Measurements from ENCODE around the gene SDK1.
"Not testable (repeated sequence)": the region's sequence is repeated elsewhere in the genome, so short reads cannot be mapped to it uniquely, and the experiment has no call there.

SDK1 gene

DNA sequence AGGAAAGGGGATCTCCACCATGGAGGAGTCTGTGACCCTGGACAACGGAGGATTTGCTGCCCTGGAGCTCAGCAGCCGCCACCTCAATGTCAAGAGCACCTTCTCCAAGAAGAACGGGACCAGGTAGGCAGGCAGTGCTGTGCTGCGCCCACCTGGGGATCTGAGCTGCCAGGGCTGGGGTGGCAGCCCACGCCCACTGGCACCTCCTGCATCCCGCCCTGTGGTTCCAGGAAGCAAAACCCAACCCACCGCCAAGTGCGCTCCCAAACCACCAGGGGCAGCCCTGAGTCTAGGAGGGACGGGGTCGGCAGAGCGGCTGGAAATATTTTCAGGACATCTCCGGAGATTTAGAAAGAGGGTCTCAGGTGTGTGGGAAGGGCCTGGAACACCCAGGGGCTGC is 940.7 kb downstream of the SDK1 start:
- no peak for DNase-seq

DNA sequence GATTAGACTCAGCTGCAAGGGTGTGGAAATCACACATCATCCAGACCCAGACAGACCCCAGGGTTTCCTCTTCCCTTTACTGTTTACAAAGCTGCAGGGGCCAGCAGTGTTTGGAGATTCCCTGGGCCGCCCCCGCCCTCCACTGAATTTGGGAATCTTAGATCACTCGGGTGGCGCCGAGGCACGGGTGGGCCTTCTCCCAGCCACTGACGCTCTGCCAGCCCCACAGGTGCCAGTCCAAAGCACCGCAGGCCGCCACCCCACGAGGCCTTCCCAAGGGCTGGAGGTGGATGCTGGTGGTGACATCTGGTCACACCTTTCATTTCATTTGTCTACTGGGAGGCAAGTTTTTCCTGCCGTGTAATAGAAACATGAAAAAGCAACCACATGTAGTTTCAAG is 941.7 kb downstream of the SDK1 start:
- DNase-seq: no peak

DNA sequence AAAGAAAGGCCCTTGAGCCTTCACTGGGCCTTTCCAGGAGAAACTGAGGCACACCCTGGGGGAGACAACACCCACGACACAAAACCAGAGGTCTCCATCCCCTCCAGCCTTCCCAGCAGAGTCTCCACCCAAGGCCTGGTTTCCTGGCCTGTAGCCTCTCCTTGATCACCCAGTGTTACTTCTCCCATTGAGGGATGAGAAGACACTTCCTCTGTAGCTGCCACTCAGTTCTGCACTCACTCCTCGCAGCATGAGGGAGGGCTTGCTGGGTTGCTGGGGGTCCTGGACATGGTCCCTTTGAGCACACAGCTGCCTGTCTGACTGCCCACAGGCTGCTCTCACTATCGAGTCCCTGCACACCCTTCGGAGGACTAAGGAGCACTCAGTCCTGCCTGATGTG is 943.0 kb downstream of the SDK1 start:
- DNase-seq: no peak

DNA sequence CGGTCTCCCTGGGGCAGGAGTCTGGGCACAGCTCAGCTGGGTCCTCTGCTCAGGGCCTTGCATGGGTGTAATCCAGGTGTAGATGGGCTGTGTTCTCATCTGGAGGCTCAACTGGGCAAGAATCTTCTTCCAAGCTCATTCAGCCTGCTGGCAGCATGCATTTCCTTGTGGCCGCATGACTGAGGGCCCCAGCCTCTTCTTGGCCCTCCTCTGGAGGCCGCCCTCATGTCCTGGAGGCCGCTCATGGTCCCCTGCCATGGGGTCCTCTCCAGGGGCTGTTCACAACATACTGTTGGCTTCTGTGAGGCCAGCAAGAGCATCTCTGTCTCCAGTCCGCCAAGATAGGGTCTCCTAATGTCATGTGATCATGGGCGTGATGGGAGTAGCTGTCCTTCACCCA is 943.6 kb downstream of the SDK1 start:
- DNase-seq: no peak

DNA sequence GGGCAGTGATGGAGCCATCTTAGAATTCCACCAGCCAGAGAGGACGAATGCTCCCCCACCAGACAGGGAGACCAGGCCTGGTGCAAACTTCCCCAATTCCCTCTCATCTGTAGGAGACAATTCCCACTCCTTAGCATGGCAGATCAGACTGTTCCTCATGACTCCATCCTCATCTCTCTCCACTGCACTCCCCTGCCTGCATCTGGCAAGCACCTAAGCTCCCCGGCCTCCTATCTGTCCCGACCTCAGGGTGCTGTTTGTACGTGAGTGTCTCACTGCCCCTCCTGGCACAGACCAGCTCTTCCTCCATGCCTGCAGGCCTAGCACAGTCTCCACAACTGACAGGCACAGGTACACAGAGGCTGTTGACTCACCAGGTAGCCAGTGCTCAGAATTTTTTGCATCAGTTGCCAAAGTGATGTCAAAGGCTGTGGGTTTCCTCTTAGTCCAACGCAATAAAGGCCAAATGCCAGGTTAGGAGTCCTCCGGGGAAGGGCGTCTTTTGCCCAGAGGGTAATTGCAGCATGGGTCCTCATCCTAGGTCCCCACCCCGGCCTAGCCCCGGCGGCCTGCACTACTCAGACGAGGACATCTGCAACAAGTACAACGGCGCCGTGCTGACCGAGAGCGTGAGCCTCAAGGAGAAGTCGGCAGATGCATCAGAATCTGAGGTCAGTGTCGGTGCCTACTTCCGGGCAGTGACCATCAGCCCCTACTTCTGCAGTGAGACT is 944.2 kb downstream of the SDK1 start:
- DNase-seq: no peak

DNA sequence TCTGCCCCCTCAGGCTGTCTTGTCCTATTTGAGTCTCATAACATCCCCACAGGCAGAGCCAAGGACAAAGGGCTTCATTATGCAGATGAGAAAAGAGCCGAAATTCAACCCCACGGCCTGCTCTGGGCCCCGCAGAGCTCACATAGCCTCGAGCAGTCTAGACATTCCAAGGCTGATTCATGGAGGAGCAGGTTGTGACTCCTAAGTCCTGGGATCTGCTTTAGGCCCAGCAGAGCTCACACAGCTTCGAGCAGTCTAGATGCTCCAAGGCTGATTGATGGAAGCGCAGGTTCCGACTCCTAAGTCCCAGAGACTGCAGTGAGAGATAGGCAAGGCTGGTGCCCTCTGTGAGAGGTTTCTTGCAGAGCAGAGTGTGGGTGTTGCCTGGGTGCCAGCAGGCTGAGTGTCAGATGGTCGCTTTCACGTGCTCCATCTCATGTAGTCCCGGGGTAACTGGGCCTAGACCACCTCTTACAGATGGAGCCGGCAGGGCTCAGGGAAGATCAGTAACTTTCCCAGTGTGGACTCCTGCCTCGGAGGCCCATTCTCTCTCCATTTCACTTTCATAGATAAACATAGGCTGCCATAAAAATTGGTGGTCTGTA is 944.9 kb downstream of the SDK1 start:
- DNase-seq: no peak

DNA sequence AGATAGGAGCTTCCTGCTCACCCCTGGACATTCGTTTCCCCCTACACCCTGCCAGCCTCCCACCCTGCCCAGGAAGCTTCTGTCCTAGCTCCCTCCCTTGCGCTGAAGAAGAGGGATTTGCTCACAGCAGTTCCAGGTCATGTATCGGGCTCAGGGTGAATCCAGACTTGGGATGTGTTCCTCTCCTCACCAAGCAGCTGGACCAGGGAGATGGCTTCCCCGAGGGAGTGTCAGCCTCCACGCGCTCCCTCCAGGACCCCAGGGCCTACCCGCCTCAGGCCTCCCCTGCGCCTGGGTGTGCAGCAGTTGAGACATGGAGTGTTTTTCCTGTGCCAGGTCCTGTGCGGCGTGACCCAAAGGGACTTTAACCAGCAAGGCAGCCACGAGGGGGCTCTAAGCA is 945.5 kb downstream of the SDK1 start:
- no peak for DNase-seq

DNA sequence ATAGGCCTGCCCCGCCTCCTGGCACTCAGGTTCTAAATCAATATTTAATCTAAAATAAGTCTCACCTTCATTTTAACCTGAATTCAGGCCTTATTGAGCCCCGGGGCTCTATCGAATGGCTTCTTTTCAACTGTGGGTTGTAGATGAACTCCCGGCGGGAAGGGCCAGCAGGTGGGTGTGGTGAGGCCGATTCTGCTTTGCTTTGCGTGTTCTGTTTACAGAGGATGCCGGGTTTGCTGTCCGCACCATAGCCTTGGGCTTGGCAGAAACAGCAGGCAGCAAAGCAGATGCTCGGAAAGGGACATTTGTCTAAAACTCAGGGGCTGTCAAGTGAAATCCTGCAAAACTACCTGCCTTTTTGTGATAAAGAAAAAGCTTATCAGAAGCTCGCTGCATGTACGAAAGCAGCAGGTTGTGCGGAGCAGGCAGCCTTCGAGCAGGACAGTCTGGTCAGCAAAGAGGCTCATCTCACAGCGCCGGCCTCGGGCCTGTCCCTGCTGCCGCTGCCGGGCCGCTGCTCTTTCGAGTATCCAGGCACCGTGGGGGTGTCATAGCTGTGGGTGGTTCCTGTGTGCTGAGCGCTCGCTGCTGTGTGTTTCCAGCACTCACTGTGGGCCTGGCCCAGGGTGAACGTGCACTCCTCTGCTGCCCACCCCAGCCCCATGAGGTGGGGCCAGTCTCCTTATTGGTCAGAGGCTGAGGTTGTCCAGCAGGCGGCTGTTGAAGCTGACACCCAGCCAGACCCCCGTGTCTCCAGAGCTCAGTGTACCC is 946.2 kb downstream of the SDK1 start:
- DNase-seq: no peak

DNA sequence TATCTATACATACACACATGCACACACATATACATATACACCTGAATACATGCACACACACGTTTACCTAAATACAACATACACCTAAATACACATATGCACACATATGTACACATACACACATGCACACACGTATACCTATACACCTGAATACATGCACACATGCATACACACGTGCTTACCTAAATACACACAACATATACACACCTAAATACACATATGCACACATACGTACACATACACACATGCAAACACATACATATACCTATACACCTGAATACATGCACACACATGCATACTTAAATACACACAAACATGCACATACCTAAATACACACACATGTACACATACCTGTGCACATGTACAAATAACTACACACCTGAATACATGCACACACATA is 947.2 kb downstream of the SDK1 start:
- no peak for DNase-seq

DNA sequence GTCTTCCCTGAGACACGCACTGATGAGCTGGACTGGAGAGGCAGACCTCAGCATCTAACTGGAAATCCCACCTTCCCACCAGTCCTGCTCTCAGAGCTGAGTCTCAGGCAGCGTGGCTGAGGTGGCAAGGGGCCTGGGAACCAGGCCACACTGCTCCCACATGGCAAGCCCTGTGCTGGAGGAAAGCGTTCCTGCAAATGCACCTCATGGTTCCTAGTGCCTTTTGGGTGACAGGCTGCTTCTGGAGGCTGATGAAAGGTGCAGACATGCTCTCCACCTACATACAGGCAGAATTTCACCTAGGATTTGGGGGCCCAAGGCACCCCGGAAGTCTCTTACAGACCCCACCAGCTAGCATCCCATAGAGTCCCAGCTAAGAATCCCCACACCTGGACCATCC is 948.2 kb downstream of the SDK1 start:
- no peak for DNase-seq

DNA sequence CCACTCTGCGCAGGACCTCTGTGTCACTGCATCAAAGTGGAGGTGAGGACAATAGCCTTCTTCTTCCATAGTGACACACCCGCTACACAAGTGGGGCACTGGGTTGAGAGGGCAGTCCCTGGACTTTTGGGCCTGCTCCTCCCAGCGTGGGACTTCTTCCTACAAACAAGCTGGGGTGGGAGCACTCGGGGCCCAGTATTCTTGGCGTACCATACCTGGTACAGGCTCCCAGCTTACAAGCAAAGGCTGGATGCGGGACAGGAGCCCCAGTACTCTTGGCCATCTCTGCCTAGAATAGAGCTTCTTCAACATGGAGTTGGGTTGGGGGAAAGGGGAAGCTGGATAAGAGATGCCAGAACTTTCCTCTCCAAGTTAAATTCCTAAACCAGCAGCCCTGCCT is 954.3 kb downstream of the SDK1 start:
- no peak for DNase-seq

DNA sequence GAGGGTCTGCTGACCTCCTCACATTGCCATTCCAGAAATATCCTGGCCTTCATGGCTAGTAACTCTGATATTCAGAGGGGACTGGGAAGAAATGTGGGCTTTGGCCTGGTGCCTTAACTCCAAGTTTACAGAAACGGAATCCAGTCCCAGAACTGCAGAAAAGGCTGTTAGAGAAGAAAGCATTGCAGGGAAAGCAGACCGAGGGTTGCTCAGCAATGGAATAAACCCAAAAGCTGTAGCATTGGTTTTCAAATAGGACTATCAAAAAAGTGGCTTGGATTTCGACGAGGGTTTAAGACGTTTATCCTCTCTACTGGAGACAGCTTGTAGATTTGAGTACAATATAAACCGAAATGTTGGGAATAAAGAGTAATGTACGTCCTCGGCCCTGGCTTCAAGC is 955.2 kb downstream of the SDK1 start:
- DNase-seq: no peak

DNA sequence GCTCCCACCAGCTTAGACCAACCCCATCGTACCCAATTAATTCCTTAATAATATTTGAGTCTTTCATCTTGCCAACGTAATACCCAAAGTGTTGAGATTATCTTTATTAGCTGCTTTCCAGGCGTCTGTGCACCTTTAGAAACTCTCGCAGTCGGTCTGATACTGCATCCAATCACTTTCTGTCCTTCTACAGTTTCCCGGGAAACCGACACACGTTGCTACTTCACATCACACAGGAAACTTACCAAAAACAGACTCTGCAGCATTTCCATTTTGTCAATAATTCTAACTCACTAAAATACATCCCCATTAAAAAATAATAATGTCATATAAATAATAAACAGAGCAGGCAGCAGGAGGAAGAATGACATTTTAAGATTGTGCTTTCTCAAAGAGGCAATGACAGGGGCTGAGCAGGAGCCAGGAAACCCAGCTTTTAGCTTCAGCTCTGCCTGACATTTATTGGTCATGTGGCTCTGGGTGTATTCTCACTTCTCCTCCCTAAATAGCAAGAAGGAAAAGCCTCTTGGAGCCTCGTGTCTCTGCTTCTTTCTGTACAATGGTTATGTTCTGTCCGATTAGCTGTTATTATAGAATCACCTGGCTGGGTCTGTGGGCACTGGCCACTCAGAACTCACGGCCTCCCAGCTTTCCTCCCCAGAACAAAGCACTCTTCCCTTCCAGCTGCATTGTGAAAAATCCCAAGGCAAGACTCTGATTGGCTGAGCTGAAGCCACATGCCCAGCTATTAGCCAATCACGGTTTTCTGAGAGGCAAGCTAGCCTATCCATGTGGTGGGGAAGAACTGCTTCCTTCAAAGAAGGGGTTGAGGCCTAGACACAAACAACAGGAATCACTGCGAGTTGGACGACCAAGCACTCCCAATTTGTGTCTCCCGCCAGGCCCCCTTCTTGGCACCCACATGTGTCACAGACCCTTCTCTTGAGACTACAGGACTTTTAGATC is 956.4 kb downstream of the SDK1 start:
- peak; percentile 59 for DNase-seq

DNA sequence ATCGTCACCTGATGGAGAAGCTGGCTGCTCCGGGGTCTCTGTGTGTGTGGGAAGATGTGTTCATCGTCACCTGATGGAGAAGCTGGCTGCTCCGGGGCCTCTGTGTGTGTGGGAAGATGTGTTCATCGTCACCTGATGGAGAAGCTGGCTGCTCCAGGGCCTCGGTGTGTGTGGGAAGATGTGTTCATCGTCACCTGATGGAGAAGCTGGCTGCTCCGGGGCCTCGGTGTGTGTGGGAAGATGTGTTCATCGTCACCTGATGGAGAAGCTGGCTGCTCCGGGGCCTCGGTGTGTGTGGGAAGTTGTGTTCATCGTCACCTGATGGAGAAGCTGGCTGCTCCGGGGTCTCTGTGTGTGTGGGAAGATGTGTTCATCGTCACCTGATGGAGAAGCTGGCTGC is 959.1 kb downstream of the SDK1 start:
- DNase-seq: not testable (repeated sequence)

DNA sequence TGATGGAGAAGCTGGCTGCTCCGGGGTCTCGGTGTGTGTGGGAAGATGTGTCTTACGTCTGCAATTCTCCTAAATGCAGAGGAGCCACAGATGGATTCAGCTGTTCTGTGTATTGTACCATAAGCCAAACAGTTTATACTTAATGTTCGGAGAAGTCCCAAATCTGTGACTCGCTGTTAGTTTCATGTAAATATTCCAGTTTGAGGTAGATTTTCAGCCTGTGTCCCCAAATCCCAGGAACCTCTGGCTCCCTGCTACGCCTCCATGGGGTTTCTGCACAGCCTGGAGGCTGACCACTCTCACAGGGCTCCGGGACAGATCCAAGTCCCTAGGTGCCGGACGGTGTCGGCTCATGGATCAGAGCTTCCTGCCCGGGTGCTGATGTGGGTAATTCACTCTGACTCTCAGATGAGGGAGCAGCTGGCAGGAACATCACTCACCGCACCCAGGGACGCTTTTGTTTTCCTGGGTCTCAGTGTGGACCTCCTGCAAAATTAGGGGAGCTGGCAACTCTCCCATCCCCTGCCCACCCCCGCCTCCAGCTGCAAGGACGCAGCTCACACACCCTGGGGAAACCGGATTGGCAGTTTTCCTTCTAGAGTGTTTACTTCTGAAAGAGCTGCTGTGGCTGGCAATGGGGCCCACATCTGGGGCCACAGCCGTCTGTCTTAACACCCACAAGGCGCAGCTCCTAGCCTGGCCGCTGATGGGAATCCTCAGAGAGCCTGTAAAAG is 960.0 kb downstream of the SDK1 start:
- no peak for DNase-seq

DNA sequence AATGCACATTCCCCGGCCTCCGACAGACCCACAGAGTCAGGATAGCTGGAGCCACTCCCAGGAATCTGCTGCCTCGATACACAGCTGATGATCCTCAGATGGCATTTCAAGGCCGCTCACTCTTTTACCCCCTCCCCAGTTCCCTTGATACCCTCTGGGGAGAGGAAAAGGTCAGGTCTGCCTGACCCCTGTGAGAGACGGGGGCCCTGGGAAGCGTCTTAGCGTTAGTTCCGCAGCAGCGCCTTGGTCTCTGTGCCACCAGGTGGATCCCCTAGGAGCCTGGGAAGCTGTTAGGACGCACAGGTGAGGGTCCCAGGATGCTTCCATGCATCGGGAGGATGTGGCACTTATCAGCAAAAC is 960.5 kb downstream of the SDK1 start:
- no peak for DNase-seq

DNA sequence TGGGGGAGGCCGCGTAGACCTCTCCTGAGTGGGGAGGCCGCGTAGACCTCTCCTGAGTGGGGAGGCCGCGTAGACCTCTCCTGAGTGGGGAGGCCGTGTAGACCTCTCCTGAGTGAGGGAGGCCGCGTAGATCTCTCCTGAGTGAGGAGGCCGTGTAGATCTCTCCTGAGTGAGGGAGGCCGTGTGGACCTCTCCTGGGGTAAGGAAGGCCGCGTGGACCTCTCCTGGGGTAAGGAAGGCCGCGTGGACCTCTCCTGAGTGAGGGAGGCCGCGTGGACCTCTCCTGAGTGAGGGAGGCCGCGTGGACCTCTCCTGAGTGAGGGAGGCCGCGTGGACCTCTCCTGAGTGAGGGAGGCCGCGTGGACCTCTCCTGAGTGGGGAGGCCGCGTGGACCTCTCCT is 963.2 kb downstream of the SDK1 start:
- DNase-seq: not testable (repeated sequence)

DNA sequence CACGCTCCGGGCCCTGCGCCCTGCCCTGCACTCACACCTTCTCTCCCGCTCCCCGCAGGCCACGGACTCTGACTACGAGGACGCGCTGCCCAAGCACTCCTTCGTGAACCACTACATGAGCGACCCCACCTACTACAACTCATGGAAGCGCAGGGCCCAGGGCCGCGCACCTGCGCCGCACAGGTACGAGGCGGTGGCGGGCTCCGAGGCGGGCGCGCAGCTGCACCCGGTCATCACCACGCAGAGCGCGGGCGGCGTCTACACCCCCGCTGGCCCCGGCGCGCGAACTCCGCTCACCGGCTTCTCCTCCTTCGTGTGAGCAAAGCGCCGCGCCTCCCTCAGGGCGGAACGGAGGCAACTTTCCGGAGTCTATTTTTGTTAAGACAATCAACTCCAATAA is 964.0 kb downstream of the SDK1 start:
- no peak for DNase-seq

DNA sequence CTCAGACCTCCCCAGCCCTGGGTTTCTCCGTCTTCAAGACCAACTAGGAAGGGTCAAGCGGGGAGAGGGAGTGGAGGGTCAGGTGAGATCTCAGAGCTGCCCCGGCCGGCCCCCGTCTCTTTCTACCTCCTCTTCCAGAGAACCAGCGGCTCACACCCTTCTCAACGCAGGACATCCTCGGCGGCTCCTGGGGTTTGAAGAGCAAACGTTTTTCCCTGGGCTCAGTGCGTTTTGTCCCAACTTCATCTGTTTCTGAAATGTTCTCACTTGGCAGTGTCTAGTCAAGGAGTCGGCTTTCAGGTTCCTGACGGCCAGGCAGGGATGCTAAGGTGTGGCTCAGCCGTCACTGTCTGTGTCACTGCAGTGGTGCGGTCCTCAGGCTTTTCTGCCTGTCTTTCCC is 964.6 kb downstream of the SDK1 start:
- DNase-seq: no peak

DNA sequence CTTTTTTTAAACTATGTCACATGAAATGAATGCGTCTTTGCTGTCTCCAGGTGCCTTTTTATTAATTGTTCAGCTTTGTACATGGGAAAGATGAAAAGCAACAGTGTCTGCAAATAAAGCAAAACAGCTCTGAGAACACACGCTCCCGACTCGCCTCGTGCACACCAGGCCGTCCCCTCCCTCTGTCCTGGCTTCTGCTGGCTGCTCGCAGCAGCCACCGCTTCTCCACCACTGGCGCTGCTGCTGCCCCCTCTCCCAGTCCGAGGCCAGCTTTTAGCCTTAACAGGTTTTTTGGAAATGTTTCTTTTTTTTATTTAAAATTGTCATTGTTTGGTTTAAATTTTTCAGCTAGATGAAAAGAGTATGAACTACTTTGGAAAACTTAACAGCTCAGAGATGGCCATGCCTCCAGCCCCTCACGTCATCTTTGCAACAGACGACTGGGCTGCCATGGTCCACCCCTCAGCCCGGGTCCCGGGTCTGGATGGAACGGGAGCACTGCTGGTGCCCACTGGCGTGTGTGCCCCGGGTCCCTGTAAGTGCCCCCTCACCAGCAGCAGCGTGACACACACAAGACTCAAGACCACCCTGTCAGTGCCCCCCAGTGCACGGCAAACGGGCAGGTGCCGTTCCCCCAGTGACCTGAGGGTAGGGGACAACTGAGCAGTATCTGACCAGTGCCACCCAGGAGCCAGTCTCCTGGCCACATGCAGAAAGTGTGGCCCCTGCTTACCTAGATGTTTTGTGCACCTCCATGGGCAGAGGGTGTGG is 965.4 kb downstream of the SDK1 start:
- DNase-seq: no peak

DNA sequence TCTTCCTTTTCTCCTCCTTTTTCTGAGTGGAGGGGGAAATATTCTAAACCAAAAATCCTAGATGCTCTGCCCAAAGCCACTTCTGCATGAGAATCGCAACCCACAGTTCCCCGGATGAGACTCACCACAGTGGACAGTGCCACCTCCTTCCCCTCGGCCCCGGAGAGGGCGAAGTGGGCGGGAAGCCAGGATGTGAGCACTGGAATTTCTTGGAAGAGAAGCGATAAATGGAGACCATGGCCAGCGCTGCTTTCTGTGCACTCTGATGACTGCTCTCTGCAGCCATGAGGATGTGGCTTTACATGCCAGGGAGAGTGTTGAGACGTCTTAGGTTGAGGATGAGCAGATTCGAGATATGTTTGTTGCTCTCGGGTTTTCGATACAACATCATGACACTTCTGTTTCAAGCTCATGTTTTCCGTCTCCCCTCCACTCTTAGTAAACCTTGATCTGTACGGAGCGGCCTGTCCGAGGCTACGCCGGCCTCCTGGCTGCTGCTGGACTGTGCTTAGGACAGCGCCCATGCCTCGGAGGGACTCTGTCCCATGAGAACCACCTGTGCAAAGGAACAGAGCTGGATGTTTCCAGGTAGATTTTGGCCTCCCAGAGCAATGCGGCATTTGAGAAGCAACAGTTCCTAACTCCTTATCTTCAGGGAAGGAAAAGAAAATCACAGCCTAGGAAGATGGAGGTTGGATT is 966.4 kb downstream of the SDK1 start:
- no peak for DNase-seq
